OCI-LY3 (cell line): ENCODE results near the gene ERICH2.

ENCODE experiments used
- H2AFZ ChIP-seq: fragments of 200-600, 300-600 bp; shearing (Covaris generic); 2 replicates; pipeline ENCODE4 v1.6.0; 2014; ENCODE audit warnings: antibody characterized with exemption, low read depth, low read length
- H3K27ac ChIP-seq: fragments of 200-600, 300-600 bp; sonication (generic); 2 replicates; pipeline ENCODE4 v1.5.1; 2014; ENCODE audit warnings: mild to moderate bottlenecking, low read length, moderate library complexity, mixed read lengths
- H3K27me3 ChIP-seq: fragments of 200-600, 300-600 bp; sonication (generic); 2 replicates; pipeline ENCODE4 v1.6.1; 2014; ENCODE audit warnings: low read depth, low read length, mixed read lengths
- H3K36me3 ChIP-seq: fragments of 200-600, 300-600 bp; sonication (generic); replicated peaks from 2 replicates; pipeline ENCODE3; 2014; ENCODE audit warnings: low read depth, low read length, mixed read lengths
- H3K4me1 ChIP-seq: fragments of 300-600, 200-600 bp; sonication (generic); 2 replicates; pipeline ENCODE4 v1.6.1; 2014; ENCODE audit warnings: low read length, mixed read lengths
- H3K4me2 ChIP-seq: fragments of 200-600, 300-600 bp; sonication (generic); 2 replicates; pipeline ENCODE4 v1.6.1; 2014; ENCODE audit warnings: low read length, mixed read lengths
- H3K4me3 ChIP-seq: fragments of 300-600, 200-600 bp; sonication (generic); 2 replicates; pipeline ENCODE4 v1.5.1; 2014; ENCODE audit warnings: antibody characterized with exemption, mild to moderate bottlenecking, low read length, moderate library complexity
- H3K79me2 ChIP-seq: fragments of 300-600, 200-600 bp; shearing (Covaris generic); 2 replicates; pipeline ENCODE4 v1.6.1; 2014; ENCODE audit warnings: mild to moderate bottlenecking, low read length, mixed read lengths
- H3K9ac ChIP-seq: fragments of 300-600, 200-600 bp; shearing (Covaris generic); 2 replicates; pipeline ENCODE4 v1.6.0; 2014; ENCODE audit warnings: mild to moderate bottlenecking, low read length, moderate library complexity
- H3K9me3 ChIP-seq: fragments of 200-600, 300-600 bp; shearing (Covaris generic); 2 replicates; pipeline ENCODE4 v1.6.1; 2014; ENCODE audit warnings: low read length, mixed read lengths; ENCODE audit not compliant: insufficient read depth
- H4K20me1 ChIP-seq: fragments of 200-600, 300-600 bp; sonication (generic); 2 replicates; pipeline ENCODE4 v1.6.1; 2016; ENCODE audit warnings: low read length, mixed read lengths; ENCODE audit not compliant: insufficient read depth
- EZH2phosphoT487 ChIP-seq: fragments of 200-600 bp; shearing (Covaris generic); IDR thresholded peaks from 2 replicates; pipeline ENCODE4 v1.6.1; 2018; ENCODE audit warnings: antibody characterized with exemption, mixed run types, low read depth
- TF ChIP-seq, protein P1 (sequence below): fragments of 200-600, 300-600 bp; sonication (generic); IDR thresholded peaks from 2 replicates; pipeline ENCODE4 v1.5.1; 2014; ENCODE audit warnings: antibody characterized with exemption, low read length, low read depth

The ERICH2 gene

DNA sequence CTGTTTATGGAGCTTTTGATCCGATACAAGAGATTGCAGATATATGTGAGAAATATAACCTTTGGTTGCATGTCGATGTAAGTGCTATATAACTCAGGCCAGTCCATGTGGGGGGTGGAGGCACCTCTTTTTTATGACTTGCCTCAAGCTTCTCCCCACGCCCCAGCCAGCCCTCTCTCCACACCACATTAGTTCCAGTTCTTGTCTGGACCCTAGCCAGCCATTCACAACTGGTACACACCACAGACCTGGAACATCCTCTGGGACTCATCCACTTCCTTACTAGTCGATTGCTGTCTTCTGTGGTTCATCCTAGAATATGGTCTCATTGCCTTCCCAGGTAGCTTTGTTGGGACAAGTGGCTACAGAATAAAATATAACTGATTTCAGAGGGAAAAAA is 77.5 kb downstream of the ERICH2 start:
- no peaks in the 10 kb centered on the region for H3K9me3 ChIP-seq
- H3K36me3 ChIP-seq: no peaks in the 10 kb centered on the region
- no peak overlapping the region for H3K4me2 ChIP-seq
- no peaks in the 10 kb centered on the region for H3K79me2 ChIP-seq
- H2AFZ ChIP-seq: no peak overlapping the region
- no peak overlapping the region for H3K4me3 ChIP-seq
- H3K27me3 ChIP-seq: no peaks in the 10 kb centered on the region
- no peak overlapping the region for H3K27ac ChIP-seq
- TF ChIP-seq EZH2phosphoT487: no peak
- TF ChIP-seq, protein P1, sequence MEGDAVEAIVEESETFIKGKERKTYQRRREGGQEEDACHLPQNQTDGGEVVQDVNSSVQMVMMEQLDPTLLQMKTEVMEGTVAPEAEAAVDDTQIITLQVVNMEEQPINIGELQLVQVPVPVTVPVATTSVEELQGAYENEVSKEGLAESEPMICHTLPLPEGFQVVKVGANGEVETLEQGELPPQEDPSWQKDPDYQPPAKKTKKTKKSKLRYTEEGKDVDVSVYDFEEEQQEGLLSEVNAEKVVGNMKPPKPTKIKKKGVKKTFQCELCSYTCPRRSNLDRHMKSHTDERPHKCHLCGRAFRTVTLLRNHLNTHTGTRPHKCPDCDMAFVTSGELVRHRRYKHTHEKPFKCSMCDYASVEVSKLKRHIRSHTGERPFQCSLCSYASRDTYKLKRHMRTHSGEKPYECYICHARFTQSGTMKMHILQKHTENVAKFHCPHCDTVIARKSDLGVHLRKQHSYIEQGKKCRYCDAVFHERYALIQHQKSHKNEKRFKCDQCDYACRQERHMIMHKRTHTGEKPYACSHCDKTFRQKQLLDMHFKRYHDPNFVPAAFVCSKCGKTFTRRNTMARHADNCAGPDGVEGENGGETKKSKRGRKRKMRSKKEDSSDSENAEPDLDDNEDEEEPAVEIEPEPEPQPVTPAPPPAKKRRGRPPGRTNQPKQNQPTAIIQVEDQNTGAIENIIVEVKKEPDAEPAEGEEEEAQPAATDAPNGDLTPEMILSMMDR: no peak
- H4K20me1 ChIP-seq: no peaks in the 10 kb centered on the region
- H3K9ac ChIP-seq: no peak overlapping the region
- 0 out of 2 replicates have a peak, but pooled peaks cover 3% of the 10 kb centered on the region for H3K4me1 ChIP-seq
